ENCODE measurements around the gene PLXNA4. TPM values are rescaled to one million over a fixed set of nuclear protein-coding genes. Genes with fewer than 3 reads are reported as not detected.

PLXNA4 gene
- total RNA-seq, 1 experiment from 2014 or later: 0.10 TPM

- H3K4me3 ChIP-seq (ENCODE audit: low read depth in 2 of 2, low read length in 2 of 2): no peak overlapping the region
- in situ Hi-C loops (cut with HindIII; ENCODE audit: low pct_unique_long_range_greater_than_20kb, low sequenced_read_pairs): no loop called here
- ChIA-PET CTCF (no interaction called here), POLR2A (no interaction called here)
- ATAC-seq (no peak), DNase-seq (ENCODE audit: low read depth, low spot score) (no peak)
- no peaks in the 10 kb centered on the region for H3K36me3 ChIP-seq (ENCODE audit: control insufficient read depth, insufficient read depth, low read length)
- no TSS peak for BruUV-seq (replicated peaks)
- H3K4me1 ChIP-seq (ENCODE audit: control insufficient read depth, insufficient read depth, low read length): no peaks in the 10 kb centered on the region
- intact Hi-C loops (cut with micrococcal nuclease; ENCODE audit: unreplicated experiment): no loop called here
- TF ChIP-seq TCF7L2 (IDR thresholded peaks at IDR 0.05; ENCODE audit: low read depth, low read length): no peak
- TF ChIP-seq POLR2AphosphoS5 (IDR thresholded peaks at IDR 0.05; ENCODE audit: low read depth, low read length): no peak
- TF ChIP-seq, protein P1, sequence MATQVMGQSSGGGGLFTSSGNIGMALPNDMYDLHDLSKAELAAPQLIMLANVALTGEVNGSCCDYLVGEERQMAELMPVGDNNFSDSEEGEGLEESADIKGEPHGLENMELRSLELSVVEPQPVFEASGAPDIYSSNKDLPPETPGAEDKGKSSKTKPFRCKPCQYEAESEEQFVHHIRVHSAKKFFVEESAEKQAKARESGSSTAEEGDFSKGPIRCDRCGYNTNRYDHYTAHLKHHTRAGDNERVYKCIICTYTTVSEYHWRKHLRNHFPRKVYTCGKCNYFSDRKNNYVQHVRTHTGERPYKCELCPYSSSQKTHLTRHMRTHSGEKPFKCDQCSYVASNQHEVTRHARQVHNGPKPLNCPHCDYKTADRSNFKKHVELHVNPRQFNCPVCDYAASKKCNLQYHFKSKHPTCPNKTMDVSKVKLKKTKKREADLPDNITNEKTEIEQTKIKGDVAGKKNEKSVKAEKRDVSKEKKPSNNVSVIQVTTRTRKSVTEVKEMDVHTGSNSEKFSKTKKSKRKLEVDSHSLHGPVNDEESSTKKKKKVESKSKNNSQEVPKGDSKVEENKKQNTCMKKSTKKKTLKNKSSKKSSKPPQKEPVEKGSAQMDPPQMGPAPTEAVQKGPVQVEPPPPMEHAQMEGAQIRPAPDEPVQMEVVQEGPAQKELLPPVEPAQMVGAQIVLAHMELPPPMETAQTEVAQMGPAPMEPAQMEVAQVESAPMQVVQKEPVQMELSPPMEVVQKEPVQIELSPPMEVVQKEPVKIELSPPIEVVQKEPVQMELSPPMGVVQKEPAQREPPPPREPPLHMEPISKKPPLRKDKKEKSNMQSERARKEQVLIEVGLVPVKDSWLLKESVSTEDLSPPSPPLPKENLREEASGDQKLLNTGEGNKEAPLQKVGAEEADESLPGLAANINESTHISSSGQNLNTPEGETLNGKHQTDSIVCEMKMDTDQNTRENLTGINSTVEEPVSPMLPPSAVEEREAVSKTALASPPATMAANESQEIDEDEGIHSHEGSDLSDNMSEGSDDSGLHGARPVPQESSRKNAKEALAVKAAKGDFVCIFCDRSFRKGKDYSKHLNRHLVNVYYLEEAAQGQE (IDR thresholded peaks at IDR 0.05; ENCODE audit: insufficient read depth in 1 of 2, low read depth in 2 of 2, low read length in 1 of 2): no peak
- no peak for TF ChIP-seq SIN3A (IDR thresholded peaks at IDR 0.05; ENCODE audit: borderline replicate concordance, insufficient read depth, low read depth, low read length)
- TF ChIP-seq, protein P2, sequence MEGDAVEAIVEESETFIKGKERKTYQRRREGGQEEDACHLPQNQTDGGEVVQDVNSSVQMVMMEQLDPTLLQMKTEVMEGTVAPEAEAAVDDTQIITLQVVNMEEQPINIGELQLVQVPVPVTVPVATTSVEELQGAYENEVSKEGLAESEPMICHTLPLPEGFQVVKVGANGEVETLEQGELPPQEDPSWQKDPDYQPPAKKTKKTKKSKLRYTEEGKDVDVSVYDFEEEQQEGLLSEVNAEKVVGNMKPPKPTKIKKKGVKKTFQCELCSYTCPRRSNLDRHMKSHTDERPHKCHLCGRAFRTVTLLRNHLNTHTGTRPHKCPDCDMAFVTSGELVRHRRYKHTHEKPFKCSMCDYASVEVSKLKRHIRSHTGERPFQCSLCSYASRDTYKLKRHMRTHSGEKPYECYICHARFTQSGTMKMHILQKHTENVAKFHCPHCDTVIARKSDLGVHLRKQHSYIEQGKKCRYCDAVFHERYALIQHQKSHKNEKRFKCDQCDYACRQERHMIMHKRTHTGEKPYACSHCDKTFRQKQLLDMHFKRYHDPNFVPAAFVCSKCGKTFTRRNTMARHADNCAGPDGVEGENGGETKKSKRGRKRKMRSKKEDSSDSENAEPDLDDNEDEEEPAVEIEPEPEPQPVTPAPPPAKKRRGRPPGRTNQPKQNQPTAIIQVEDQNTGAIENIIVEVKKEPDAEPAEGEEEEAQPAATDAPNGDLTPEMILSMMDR (IDR thresholded peaks at IDR 0.05): no peak
- no peak overlapping the region for H3K27ac ChIP-seq (ENCODE audit: low read length)
- H3K27me3 ChIP-seq (ENCODE audit: control insufficient read depth, insufficient read depth, low read length): peaks cover 6% of the 10 kb centered on the region
- no peaks in the 10 kb centered on the region for H3K9me3 ChIP-seq (ENCODE audit: control insufficient read depth, insufficient read depth, low read depth, low read length)
Measured at GRCh38 chr7:132564090-132564489, 12.2 kb downstream of the PLXNA4 start.

DNA sequence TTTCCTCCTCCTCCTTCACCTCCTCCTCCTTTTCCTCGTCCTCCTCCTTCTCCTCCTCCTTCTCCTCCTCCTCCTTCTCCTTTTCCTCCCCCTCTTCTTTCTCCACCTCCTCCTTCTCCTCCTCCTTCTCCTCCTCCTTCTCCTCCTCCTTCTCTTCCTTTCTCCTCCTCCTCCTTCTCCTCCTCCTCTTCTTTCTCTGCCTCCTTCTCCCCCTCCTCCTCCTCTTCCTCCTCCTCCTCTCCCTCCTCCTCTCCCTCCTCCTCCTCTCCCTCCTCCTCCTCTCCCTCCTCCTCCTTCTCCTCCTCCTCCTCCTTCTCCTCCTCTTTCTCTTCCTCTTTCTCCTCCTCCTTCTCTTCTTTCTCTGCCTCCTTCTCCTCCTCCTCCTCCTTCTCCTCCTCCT, 13.6 kb downstream of the PLXNA4 start:
- H3K36me3 ChIP-seq (ENCODE audit: control insufficient read depth, insufficient read depth, low read length): no peaks in the 10 kb centered on the region
- no peaks in the 10 kb centered on the region for H3K9me3 ChIP-seq (ENCODE audit: control insufficient read depth, insufficient read depth, low read depth, low read length)
- ChIA-PET POLR2A (no interaction called here), CTCF (no interaction called here)
- no peak overlapping the region for H3K4me3 ChIP-seq (ENCODE audit: low read depth in 2 of 2, low read length in 2 of 2)
- ATAC-seq (no peak), DNase-seq (ENCODE audit: low read depth, low spot score) (no peak)
- in situ Hi-C loops (cut with HindIII; ENCODE audit: low pct_unique_long_range_greater_than_20kb, low sequenced_read_pairs) (no loop called here), intact Hi-C loops (cut with micrococcal nuclease; ENCODE audit: unreplicated experiment) (no loop called here)
- BruUV-seq (replicated peaks): no TSS peak
- TF ChIP-seq POLR2AphosphoS5 (IDR thresholded peaks at IDR 0.05; ENCODE audit: low read depth, low read length) (no peak), TCF7L2 (IDR thresholded peaks at IDR 0.05; ENCODE audit: low read depth, low read length) (no peak), SIN3A (IDR thresholded peaks at IDR 0.05; ENCODE audit: borderline replicate concordance, insufficient read depth, low read depth, low read length) (no peak)
- TF ChIP-seq, protein P1 (IDR thresholded peaks at IDR 0.05; ENCODE audit: insufficient read depth in 1 of 2, low read depth in 2 of 2, low read length in 1 of 2): no peak
- TF ChIP-seq, protein P2 (IDR thresholded peaks at IDR 0.05): no peak
- H3K4me1 ChIP-seq (ENCODE audit: control insufficient read depth, insufficient read depth, low read length): no peaks in the 10 kb centered on the region
- H3K27me3 ChIP-seq (ENCODE audit: control insufficient read depth, insufficient read depth, low read length): peaks cover 6% of the 10 kb centered on the region
- no peak overlapping the region for H3K27ac ChIP-seq (ENCODE audit: low read length)

All from Panc1 (cell line).